Epidermal melanocyte (primary cell): Measurements from ENCODE around the gene CADM1.
A peak's percentile ranks its signal among the peaks of the same experiment; 100 is the strongest.

Source experiments
- DNase-seq: peaks from one replicate; pipeline ENCODE4 v3.0.0; 2011; ENCODE audit warnings: low spot score; ENCODE audit not compliant: insufficient read length

Gene CADM1

DNA sequence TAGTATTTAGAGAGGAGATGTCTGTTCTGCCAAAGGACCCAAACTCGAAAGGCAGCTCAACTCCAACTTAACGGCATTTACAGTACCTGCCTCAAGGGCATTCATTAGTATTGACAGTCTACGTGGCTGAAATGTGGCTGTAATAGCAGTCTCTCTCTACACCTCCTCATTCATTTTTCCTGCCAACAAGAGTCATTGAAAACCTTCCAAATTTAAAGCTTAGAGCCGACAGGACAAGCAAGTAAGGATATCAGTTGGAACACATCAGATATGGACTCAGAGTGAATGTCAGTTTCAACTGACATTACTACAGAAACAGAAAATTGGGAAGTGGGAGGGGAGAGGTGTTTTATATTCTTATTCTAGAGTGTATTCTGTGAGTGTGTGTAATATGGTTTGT, 253.1 kb downstream of the CADM1 start:
- DNase-seq: no peak

DNA sequence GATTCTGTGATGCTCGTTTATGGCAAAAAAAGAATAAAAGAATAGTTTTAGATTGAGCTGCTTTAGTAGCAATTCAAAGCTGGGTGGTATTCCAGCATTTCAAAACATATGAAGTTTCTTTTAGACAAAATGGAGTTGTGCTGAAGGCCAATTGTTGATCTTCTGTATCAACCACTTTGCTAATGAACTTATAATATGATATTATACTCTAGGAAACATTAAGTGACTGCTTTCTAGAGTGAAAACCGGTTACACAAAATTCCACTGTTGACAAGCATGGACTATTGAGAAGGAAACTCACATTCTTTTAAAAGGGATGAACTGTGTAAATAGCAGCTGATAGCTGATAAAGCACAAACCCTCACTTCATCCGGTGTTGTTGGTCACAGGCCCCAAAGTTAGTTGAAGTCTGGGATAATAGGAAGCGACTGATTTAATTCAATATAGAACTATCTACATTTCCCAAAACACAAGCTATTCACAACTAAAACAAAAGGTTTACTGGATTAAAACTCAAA, 255.1 kb downstream of the CADM1 start:
- no peak for DNase-seq

DNA sequence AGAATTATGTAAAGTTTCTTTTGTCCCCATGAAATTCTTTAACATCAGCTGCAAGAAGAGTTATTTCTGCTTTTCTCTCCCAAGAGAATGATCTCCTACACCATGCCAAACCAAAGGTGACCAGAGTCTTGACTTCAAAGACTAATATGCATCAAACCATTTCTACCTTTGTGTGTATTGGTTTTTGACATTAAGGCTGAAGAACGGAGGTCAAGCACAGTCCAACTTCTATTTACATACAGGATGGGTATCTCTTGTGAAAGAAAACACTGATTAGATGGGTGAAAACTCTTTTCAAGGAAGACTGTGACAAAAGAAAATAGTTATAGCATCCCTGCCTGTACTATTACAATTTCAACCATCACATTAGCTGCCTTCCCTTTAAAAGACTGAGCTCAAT, 256.3 kb downstream of the CADM1 start:
- DNase-seq: no peak

DNA sequence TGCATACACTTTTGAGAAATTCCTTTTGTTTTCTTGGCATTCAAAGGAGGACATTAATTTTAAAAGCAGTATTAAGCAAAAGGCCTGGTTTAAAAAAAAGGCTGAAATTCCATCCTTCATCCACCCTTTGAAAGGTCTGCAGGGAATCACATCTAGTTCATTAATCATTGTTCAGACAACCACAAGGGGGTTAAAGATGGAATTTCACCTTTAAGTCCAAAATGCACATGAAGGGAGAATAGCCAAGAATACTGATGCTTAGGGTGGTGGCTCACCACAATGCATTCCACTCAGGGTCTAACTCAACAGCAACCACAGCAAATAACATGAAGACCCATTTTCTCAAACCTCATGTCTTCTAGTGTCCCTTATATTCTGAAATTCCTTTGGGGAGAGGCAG, 256.9 kb downstream of the CADM1 start:
- no peak for DNase-seq

DNA sequence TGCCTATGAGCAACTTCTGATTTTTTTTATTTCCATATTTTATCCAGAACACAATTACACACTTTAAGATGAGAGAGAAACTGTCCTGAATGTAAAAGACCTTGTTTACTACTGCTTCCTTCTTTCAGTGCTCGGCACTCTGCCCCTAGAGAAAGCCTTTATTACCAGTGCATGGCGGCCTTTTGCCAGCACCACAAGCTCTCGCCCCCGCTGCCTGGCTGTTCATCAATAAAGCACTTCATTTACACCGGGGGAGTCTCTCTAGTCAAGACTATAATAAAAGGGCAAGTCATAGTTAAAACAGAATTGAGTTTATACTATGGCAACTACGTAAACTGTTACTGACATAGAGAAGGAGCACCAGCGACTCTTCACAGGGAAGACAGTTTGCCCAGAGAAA, 259.5 kb downstream of the CADM1 start:
- no peak for DNase-seq

DNA sequence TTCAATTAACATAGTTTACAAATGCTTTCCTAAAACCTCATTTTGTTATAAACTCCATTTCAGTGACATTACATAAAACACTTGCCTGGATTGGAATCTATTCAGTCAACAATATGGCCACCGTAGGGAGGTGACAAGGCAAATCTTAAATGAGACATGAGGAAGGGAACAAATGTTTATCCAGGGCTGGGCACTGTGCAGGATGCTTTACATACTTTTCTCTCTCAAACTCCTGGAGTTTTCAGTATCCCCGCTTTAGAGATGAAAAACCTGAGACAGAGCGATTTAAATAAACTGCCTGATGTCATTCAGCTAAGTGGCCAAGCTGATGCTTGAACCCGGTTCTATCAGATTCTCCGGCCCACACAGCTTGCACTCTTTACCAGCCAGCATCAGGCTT, 259.9 kb downstream of the CADM1 start:
- DNase-seq: no peak

DNA sequence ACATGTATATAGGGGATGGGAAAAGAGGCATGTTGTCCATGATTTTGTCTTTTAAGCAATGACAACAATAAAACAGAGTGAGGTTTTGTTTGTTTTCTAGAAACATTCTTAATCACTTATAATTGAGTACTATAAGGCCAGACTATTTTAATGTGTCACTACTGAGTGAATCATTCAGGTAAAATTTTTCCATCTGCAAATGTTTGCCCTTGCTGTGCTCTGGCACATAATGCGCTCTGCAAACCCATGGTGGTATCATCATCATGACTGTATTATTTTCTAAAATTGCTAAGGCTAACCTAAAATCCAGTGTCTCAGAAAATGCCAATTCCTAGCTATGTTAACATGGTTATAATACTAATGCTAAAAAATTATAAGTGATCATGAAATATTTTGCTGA, 261.2 kb downstream of the CADM1 start:
- no peak for DNase-seq

DNA sequence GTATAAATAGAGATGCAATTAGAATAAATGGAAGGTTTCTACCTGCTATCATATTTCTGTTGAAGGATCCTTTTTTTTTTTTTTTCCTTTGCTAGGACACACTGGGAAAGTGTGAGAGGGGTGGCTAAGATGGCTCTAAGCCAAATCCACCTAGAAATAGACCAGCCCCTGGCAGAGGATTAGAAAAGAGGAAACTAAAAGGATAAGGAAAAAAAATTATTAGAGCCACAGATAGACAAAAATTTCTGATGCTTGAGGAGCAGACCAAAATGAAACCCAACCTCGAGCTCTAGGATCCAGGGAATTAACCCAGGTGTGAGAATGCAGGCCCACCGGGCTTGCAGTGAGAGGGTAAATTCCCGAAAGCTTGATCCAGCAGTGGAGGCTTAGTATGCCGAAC, 262.3 kb downstream of the CADM1 start:
- DNase-seq: no peak

DNA sequence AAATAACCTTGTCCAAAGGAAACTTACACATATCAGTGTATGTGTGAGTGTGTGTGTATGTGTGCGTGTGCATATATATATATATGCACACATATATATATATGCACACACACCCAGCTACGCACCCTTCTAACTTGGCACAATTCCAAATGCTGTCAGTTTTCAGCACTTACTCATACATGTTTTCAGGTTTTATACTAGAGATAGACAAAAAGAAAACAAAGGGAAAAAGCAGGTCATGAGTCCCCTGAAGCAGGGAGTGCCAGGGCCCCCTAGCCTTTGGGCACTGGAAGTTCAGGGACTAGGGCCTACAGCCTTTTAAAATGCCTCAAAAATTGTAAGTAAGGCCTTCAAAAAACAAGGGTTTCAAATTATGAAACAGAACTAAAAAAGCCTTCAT, 265.4 kb downstream of the CADM1 start:
- no peak for DNase-seq

DNA sequence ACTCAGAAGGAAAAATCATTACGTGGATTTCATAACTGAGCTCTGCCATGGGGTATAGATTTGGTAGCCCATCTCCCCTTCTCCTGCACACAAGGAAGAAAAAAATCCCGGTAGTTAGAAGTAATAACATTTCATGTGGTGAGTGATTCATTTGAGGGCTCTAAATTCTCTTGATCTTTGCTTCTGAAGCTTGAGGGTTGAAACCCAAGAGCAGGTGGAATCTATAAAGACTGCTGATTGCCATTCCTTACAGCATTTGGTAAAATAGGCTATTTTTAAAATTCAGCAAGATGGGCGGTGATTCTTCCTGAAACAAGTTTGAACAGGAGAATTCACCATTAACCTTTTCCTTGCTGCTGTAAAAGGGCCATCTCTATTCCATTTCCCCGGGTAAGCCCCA, 266.1 kb downstream of the CADM1 start:
- DNase-seq: no peak

DNA sequence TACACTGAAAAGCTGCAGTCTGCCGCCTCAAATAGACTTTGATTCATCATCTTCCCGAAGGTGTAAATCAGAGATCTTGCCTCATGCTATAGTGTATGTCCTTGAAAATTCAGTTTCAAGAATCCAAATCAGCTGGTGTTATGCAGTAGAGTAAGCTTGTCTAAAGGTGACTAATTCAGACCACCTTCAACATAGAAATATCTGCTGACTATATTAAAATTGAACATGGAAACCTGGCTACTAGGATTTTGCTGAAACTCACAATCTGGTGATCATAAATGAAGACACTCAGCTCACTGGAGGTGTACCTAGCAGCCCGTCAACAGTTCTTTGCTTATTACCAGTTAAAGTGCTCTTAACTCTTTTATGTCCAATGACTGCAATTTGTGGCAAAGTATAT, 266.6 kb downstream of the CADM1 start:
- DNase-seq: no peak

DNA sequence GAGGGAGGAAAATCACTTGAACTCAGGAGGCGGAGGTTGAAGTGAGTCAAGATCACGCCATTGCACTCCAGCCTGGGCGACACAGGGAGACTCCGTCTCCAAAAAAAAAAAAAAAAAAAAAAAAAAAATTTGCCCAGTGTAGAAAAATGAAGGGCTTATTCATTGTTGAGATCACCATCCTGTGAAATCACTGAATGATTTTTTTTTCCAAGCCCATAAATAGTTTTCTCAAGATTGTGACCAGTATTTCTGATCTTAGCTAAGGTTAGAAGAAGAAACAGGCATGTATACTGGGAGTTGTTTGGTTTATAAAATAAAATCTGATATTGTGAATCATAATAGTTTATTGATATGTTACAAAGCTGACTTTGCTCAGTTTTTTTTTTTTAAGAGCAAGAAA, 269.4 kb downstream of the CADM1 start:
- no peak for DNase-seq

DNA sequence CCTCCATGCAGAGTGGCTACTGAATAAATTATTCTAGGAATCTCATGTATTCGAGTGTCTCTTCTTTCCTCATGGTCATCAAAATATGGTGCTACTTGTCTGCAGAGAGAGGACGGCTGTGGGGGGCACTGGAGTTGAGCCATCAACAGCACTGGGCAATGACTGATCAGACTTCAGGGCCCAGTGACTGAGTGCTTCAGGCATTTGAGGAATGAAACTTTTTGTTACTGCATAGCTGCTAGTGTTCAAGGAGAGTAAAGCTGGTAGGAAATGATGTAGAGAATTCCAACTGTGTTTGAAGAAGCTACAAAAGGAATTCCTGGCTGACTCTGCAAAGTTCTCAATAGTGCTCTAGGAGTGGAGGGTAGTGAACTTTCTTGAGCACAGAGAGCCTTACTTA, 277.7 kb downstream of the CADM1 start:
- DNase-seq: peak; percentile 29

DNA sequence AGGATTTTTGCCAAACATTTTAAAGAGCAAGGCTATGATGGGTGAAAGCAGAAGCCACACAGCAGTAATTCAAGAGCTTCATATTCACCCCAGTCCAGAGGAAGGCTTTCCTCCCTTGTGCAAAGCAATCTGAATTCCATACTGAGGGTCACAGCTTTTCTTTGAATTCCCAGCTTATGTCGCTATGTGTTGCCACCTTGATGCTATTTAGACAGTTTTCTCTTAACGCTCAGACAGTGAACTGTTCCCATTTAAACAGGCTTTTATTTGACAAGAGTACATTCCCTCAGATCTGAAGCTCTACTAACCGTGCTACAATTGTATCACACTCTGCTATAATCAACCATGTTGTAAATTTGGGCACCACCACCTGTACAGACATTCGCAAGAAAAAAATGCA, 279.7 kb downstream of the CADM1 start:
- DNase-seq: no peak

DNA sequence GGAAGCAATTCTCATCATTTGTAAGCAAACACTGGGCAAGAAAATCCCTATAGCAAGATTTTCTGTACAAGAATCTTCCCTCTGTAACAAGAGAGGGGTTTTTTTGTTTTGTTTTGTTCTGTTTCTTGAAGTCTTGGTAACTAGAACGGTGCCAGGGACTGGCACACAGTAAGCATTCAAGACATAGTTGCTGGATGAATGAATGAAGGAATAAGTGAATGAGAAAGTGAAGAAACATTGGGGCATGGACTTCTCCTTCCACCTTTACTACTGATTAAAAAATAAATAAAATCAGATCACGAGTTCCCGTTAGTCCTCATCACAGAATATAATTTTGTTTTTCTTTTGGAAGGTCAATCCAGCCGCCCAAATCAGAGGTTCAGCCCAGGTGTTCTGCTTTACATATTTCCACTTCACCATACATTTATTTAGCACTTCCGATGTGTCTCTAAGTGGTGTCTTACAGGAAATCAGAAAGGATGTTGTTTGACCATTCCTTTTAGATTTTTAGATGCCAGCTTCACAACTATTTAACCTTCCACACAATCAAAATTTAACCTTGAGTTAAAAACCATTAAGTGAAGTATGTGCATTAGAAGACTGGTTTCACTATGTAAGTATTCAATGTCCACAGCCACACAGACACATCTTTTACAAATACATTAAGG, 281.2 kb downstream of the CADM1 start:
- DNase-seq: no peak

DNA sequence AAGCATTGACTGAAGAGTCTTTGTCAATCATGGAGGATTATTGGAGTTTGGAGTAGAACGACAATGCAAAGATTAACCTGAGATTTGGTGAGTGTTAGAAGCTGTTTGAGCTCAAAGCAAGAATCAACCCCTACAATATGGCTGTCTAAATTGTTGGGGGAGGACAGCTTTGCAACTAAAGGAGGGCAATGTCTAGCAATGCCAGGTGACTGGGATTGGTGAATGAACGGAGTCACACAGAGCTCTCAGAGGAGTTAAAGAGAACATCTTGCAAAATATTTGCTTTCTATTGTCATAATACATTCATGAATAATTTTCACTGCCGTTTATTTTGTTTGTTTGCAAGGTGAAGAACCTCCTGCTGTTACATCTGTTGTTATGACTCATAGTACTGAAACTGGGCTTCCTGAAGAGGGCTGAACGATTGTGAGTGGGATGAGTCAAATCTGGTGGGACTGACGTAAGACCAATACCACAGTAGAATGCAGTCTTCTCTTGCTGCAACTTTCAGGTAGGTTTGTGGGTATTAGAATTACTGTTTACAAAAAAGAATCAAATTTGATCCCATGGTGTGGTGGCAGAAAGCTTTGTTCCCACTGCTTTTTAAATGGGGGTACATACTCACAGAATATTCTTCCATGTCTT, 281.9 kb downstream of the CADM1 start:
- DNase-seq: no peak

DNA sequence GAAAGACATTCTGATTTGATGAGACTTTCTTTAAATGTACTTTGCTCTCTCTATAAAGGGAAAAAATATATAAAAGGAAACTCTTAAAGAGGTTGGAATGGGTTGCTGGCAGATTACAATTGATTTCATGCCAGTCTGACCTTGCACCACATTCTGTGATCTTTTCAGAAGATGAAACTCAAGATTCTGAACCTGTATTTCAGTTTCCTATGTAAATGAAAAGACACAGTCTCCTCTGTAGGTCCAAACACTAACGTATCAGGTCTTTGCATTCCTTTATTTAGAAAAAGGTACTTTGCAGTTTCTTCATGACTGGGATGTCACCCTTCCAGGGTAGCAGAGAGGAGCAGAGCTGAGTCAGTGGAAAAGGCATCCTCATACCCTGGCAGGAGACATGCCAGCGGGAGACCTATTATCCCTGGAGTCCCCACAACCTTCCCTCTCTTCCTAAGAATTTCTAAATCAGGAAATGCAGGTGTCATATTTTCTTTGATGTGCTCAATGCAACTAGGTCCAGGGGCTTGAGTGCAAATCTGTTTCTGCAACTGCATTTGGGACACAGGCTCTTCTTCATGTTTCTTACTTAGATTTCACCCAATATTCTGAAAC, 282.6 kb downstream of the CADM1 start:
- no peak for DNase-seq

DNA sequence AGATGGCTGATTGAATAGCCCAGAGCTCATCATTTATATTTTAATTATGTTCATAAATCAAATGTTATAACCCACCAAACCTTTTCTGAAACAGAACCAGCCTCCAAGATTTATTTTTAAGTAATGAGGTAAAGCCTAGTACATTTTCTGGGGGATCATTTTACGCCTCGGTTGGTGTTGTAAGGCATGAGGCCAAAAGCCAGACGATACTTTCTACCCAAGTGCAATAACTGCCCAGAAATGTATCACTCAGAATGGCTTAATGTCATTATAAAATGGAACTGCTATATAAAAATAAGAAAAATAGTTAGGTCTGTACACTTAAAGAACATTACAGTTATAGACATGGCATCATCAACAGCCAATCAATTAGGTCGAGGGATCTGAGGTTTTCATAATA, 283.3 kb downstream of the CADM1 start:
- DNase-seq: no peak

DNA sequence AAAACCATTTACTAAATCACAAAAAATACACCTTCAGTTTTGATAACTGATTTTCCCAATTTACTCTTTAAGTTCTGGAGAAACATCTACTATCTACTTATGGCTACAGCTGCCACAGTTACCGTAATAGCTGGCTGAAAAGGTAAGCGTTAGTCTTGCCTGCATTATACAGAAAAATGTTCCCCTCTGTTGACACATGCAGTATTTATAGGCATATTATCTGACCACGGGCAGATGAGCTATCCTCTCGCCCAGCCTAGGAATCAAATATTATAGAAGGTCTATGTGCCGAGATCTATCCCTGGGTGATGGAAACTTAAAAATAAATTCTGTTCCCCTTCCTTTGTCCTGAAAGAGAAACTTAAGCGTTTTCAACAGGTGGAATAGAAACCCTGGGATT, 283.8 kb downstream of the CADM1 start:
- no peak for DNase-seq

DNA sequence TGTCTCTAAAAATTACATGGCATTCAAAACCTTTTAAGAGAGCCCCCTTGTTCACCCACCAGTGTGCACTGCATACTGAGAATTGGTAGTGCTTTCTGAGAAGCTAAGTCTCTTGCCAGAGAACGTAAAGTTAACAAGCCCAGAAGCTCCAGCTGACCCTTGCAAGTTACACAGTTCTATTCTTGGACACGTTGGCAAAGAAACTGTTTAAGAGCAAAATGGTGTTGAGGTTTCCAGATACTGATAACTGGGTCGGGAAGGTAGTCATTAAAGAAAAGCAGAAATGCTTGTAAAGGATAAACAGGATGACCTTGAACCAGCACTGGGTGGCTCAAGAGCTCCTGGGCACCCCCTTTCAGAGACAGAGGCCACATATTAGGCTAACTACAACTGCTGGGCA, 284.8 kb downstream of the CADM1 start:
- no peak for DNase-seq

DNA sequence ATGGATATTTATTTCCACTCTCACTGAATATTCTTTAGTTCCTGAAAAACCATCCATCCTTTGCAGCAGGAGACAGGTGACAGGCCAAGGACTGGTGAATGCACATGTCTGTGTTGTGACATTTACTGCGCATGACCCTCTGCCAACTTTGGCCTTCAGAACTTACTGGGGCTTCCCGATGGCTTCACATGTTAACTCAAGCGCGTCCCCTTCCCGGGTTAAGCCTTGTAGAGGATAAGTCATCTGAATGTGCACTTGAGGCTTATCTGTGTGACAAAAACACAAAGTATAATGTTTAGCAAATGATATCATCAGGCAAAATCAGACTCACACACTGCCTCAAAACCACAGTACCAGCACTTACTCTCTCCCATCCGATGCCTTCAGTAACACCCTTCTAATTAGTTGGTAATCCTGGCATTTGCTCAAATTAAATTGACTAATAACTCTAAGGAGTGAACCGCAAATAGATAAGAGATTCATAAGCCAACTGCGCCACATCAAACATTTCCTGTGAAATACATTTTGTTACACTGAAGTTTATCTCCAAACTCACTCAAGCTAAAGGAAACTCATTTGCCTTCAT, 286.4 kb downstream of the CADM1 start:
- no peak for DNase-seq
